Measurements from ENCODE around the gene GABRQ. TPM values are rescaled to one million over a fixed set of nuclear protein-coding genes. Genes with fewer than 3 reads are reported as not detected.

GABRQ gene
- total RNA-seq, 4 donors from 2014 or later: 0.57 to 1.5 (median 1.3) TPM

GRCh38 chrX:152646961-152647360, 9.3 kb downstream of the GABRQ start:
- intact Hi-C loops (cut with DNase I): no loop called here
- Histone ChIP-seq H3K36me3 (no peaks in the 10 kb centered on the region), H3K4me1 (no peaks in the 10 kb centered on the region), H3K27me3 (no peaks in the 10 kb centered on the region), H3K4me3 (no peak overlapping the region), H3K9me3 (no peaks in the 10 kb centered on the region), H3K27ac (no peak overlapping the region)
- WGBS, 2 donors: 75 to 83% methylated on average over 6 to 10 of the region's 12 CpGs
- TF ChIP-seq CTCF (IDR thresholded peaks at IDR 0.05) (no peak), POLR2A (IDR thresholded peaks at IDR 0.05) (no peak)
- no peak for DNase-seq

GRCh38 chrX:152647978-152648377, 10.3 kb downstream of the GABRQ start:
- Histone ChIP-seq H3K9me3 (no peaks in the 10 kb centered on the region), H3K36me3 (no peaks in the 10 kb centered on the region), H3K4me1 (no peaks in the 10 kb centered on the region), H3K4me3 (no peak overlapping the region), H3K27me3 (no peaks in the 10 kb centered on the region), H3K27ac (no peak overlapping the region)
- 77 to 80% methylated on average over 4 to 5 of the region's 5 CpGs for WGBS, 2 donors
- intact Hi-C loops (cut with DNase I): no loop called here
- DNase-seq: no peak
- TF ChIP-seq POLR2A (IDR thresholded peaks at IDR 0.05): no peak

- Histone ChIP-seq H3K4me1 (no peaks in the 10 kb centered on the region), H3K9me3 (no peaks in the 10 kb centered on the region), H3K4me3 (no peak overlapping the region), H3K36me3 (no peaks in the 10 kb centered on the region), H3K27me3 (no peaks in the 10 kb centered on the region), H3K27ac (no peak overlapping the region)
- intact Hi-C loops (cut with DNase I): no loop called here
- no peak for DNase-seq
- TF ChIP-seq POLR2A (IDR thresholded peaks at IDR 0.05): no peak
- TF ChIP-seq CTCF (IDR thresholded peaks at IDR 0.05): no peak
- WGBS, 2 donors: 72 to 89% methylated on average over 3 to 5 of the region's 6 CpGs
Observed at GRCh38 chrX:152652060-152652459, 14.4 kb downstream of the GABRQ start.

GRCh38 chrX:152652467-152652866, 14.8 kb downstream of the GABRQ start:
- no peak overlapping the region for H3K4me3 ChIP-seq
- no peaks in the 10 kb centered on the region for H3K9me3 ChIP-seq
- H3K27ac ChIP-seq: no peak overlapping the region
- no peak for TF ChIP-seq POLR2A (IDR thresholded peaks at IDR 0.05)
- TF ChIP-seq CTCF (IDR thresholded peaks at IDR 0.05): no peak
- no peaks in the 10 kb centered on the region for H3K27me3 ChIP-seq
- DNase-seq: no peak
- intact Hi-C loops (cut with DNase I): no loop called here
- H3K4me1 ChIP-seq: no peaks in the 10 kb centered on the region
- WGBS, 2 donors: 79 to 90% methylated on average over 4 to 6 of the region's 16 CpGs
- no peaks in the 10 kb centered on the region for H3K36me3 ChIP-seq

GRCh38 chrX:152656087-152656486, 18.4 kb downstream of the GABRQ start:
- 54 to 83% methylated on average over 2 to 4 of the region's 4 CpGs for WGBS, 2 donors
- Histone ChIP-seq H3K27ac (no peak overlapping the region), H3K9me3 (no peaks in the 10 kb centered on the region), H3K4me3 (no peak overlapping the region), H3K4me1 (no peaks in the 10 kb centered on the region), H3K36me3 (no peaks in the 10 kb centered on the region), H3K27me3 (no peaks in the 10 kb centered on the region)
- TF ChIP-seq CTCF (IDR thresholded peaks at IDR 0.05): no peak
- no peak for TF ChIP-seq POLR2A (IDR thresholded peaks at IDR 0.05)
- intact Hi-C loops (cut with DNase I): no loop called here
- DNase-seq: no peak

GRCh38 chrX:152656890-152657289, 19.2 kb downstream of the GABRQ start:
- intact Hi-C loops (cut with DNase I): no loop called here
- H3K4me1 ChIP-seq: no peaks in the 10 kb centered on the region

More at GRCh38 chrX:152656890-152657289, 19.2 kb downstream of the GABRQ start:
- no peak for TF ChIP-seq CTCF (IDR thresholded peaks at IDR 0.05)
- Histone ChIP-seq H3K4me3 (no peak overlapping the region), H3K27ac (no peak overlapping the region), H3K27me3 (no peaks in the 10 kb centered on the region), H3K9me3 (no peaks in the 10 kb centered on the region), H3K36me3 (no peaks in the 10 kb centered on the region)
- WGBS, 2 donors: 76 to 78% methylated on average over 3 to 7 of the region's 7 CpGs
- no peak for DNase-seq
